ENCODE results near the gene ROS1.
"Not testable (repeated sequence)": the region's sequence is repeated elsewhere in the genome, so short reads cannot be mapped to it uniquely, and the experiment has no call there.

DNA sequence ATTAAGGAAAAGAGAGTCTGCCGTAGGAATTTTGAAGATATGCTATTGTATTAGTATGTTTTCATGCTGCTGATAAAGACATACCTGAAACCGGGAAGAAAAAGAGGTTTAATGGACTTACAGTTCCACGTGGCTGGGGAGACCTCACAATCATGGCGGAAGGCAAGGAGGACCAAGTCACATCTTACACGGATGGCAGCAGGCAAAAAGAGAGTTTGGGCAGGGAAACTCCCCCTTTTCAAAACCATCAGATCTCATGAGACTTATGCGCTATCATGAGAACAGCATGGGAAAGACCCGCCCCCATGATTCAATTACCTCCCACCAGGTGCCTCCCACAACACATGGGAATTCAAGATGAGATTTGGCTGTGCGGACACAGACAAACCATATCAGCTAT is 16.6 kb upstream of the ROS1 start:
- not testable (repeated sequence) for TF ChIP-seq CTCF (IDR thresholded peaks at IDR 0.05; ENCODE audit: low read depth, low read length); EZH2phosphoT487 (IDR thresholded peaks at IDR 0.05; ENCODE audit: low read depth)

Data from OCI-LY3 (cell line).